GM21390 (cell line): ENCODE data around the gene FCN1.
"Not testable (repeated sequence)": the region's sequence is repeated elsewhere in the genome, so short reads cannot be mapped to it uniquely, and the experiment has no call there.

Experiments used
- ATAC-seq: cut with Tn5 transposase; IDR thresholded peaks from one replicate; pipeline ENCODE4 v1.9.1; 2021; ENCODE audit not compliant: unreplicated experiment

Gene FCN1

GRCh38 chr9:134917431-134918373 lies at the start of gene FCN1:
Gene FCN1 (minus strand): TSS chr9:134917912. CDS start chr9:134917871, 41 bp downstream.
- no peak for ATAC-seq

GRCh38 chr9:134966697-134967546 lies 49.2 kb upstream of the FCN1 start:
- no peak for ATAC-seq

- ATAC-seq, result no peak
Measured at GRCh38 chr9:134966270-134966669, 48.6 kb upstream of the FCN1 start.

- ATAC-seq, result no peak
Measured at GRCh38 chr9:134965851-134966250, 48.1 kb upstream of the FCN1 start.

GRCh38 chr9:134965411-134965810 lies 47.7 kb upstream of the FCN1 start:
- ATAC-seq, result no peak

GRCh38 chr9:134964271-134965055 lies 46.8 kb upstream of the FCN1 start:
- ATAC-seq, result no peak

GRCh38 chr9:134963546-134963945 lies 45.8 kb upstream of the FCN1 start:
- ATAC-seq, result no peak

GRCh38 chr9:134962973-134963364 lies 45.3 kb upstream of the FCN1 start:
- no peak for ATAC-seq

- ATAC-seq, result no peak
Measured at GRCh38 chr9:134962065-134962972, 44.6 kb upstream of the FCN1 start.

GRCh38 chr9:134961331-134962064 lies 43.8 kb upstream of the FCN1 start:
- ATAC-seq, result no peak

GRCh38 chr9:134960701-134961181 lies 43.0 kb upstream of the FCN1 start:
- ATAC-seq, result no peak

GRCh38 chr9:134959971-134960310 lies 42.2 kb upstream of the FCN1 start:
- ATAC-seq, result no peak

GRCh38 chr9:134959126-134959970 lies 41.6 kb upstream of the FCN1 start:
- no peak for ATAC-seq

GRCh38 chr9:134957945-134958227 lies 40.2 kb upstream of the FCN1 start:
- no peak for ATAC-seq

- ATAC-seq, result no peak
Measured at GRCh38 chr9:134957165-134957944, 39.6 kb upstream of the FCN1 start.

- ATAC-seq, result not testable (repeated sequence)
Measured at GRCh38 chr9:134956387-134956786, 38.7 kb upstream of the FCN1 start.

GRCh38 chr9:134955801-134956200 lies 38.1 kb upstream of the FCN1 start:
- ATAC-seq, result no peak

- no peak for ATAC-seq
Measured at GRCh38 chr9:134955156-134955555, 37.4 kb upstream of the FCN1 start.
